NCI-H1048 (cell line): Measurements from ENCODE around the gene RDH11.

Source experiments
- DNase-seq: peaks from one replicate; lab custom pipeline; 2025; lab: John Stamatoyannopoulos, UW

The RDH11 gene

GRCh38 chr14:67645414-67645813, 50.1 kb downstream of the RDH11 start:
- no peak for DNase-seq

GRCh38 chr14:67644428-67644827, 51.1 kb downstream of the RDH11 start:
- no peak for DNase-seq

- no peak for DNase-seq
Observed at GRCh38 chr14:67643713-67644112, 51.9 kb downstream of the RDH11 start.

- DNase-seq: no peak
Observed at GRCh38 chr14:67641902-67642749, 53.4 kb downstream of the RDH11 start.

GRCh38 chr14:67641480-67641879, 54.1 kb downstream of the RDH11 start:
- DNase-seq: no peak

GRCh38 chr14:67638642-67639041, 56.9 kb downstream of the RDH11 start:
- no peak for DNase-seq

- no peak for DNase-seq
Observed at GRCh38 chr14:67636361-67636919, 59.1 kb downstream of the RDH11 start.

- DNase-seq: no peak
Observed at GRCh38 chr14:67633451-67634147, 62.0 kb downstream of the RDH11 start.

- DNase-seq: no peak
Observed at GRCh38 chr14:67630938-67631337, 64.6 kb downstream of the RDH11 start.

GRCh38 chr14:67630186-67630585, 65.4 kb downstream of the RDH11 start:
- no peak for DNase-seq

- no peak for DNase-seq
Observed at GRCh38 chr14:67627519-67627918, 68.0 kb downstream of the RDH11 start.
